Sigmoid colon (tissue), 4 donors: ENCODE data around the gene TMEM51.

Experiments
- CTCF ChIP-seq, 4 experiments: fragments of 450-650 bp in 3 of 4; fragments of 200-600 bp in 1 of 4; IDR thresholded peaks; one replicate each; pipeline ENCODE4 v1.5.1; 2016 to 2019; ENCODE audit warnings: antibody characterized with exemption in 4 of 4, mild to moderate bottlenecking in 3 of 4, moderate library complexity in 2 of 4
- EP300 ChIP-seq, 4 donors: sonication (generic); formaldehyde crosslinking; IDR thresholded peaks; one replicate each; pipeline ENCODE4 v1.6.1; 2017; ENCODE audit warnings: antibody characterized with exemption in 4 of 4
- POLR2A ChIP-seq, 2 donors: fragments of 450-650 bp; IDR thresholded peaks; one replicate each; pipeline ENCODE4 v1.6.1; 2016; ENCODE audit warnings: antibody characterized with exemption in 2 of 2, mild to moderate bottlenecking in 2 of 2, moderate library complexity in 2 of 2
- POLR2AphosphoS5 ChIP-seq, 4 donors: sonication (generic); formaldehyde crosslinking; IDR thresholded peaks; one replicate each; pipeline ENCODE4 v1.6.1; 2017; ENCODE audit warnings: antibody characterized with exemption in 4 of 4

GRCh38 chr1:15146142-15146680, 7.3 kb upstream of the TMEM51 start:
- TF ChIP-seq CTCF (IDR thresholded peaks at IDR 0.05) (no peak), POLR2A (IDR thresholded peaks at IDR 0.05) (no peak), EP300 (IDR thresholded peaks at IDR 0.05) (no peak), POLR2AphosphoS5 (IDR thresholded peaks at IDR 0.05) (peak in 1 of 4 donors; percentile 8)
